HEK293T (cell line): ENCODE data around the gene PTPRG.
A peak's percentile ranks its signal among the peaks of the same experiment; 100 is the strongest.

Experiments
- CTCF ChIA-PET: fragments of 350-600 bp; formaldehyde crosslinking; extraction: SDS; loops from one replicate; lab custom pipeline; 2021; ENCODE audit warnings: antibody characterized with exemption, inconsistent platforms; lab: Yijun Ruan, JAX
- POLR2A ChIA-PET: fragments of 350-600 bp; formaldehyde crosslinking; extraction: SDS; loops from one replicate; lab custom pipeline; 2020; ENCODE audit warnings: antibody characterized with exemption, inconsistent platforms; lab: Yijun Ruan, JAX
- DNase-seq: peaks from one replicate; pipeline ENCODE4 v3.0.0; 2012; ENCODE audit warnings: mixed read lengths; ENCODE audit errors: extremely low spot score
- ARNT ChIP-seq: fragments of 450-650 bp; IDR thresholded peaks from 2 replicates; pipeline ENCODE4 v1.6.1; 2017; ENCODE audit warnings: mild to moderate bottlenecking
- BHLHE40 ChIP-seq: fragments of 450-650 bp; IDR thresholded peaks from 2 replicates; pipeline ENCODE4 v1.6.1; 2016; ENCODE audit warnings: mild to moderate bottlenecking, moderate library complexity, borderline replicate concordance
- CTBP1 ChIP-seq: fragments of 450-650 bp; IDR thresholded peaks from 2 replicates; pipeline ENCODE4 v1.6.1; 2016; ENCODE audit warnings: borderline replicate concordance
- ELF4 ChIP-seq: fragments of 450-650 bp; IDR thresholded peaks from 2 replicates; pipeline ENCODE4 v1.6.1; 2017; ENCODE audit warnings: antibody characterized with exemption
- FOXA1 ChIP-seq: fragments of 450-650 bp; IDR thresholded peaks from 2 replicates; pipeline ENCODE4 v1.6.1; 2016; ENCODE audit warnings: mild to moderate bottlenecking
- FOXK2 ChIP-seq: fragments of 450-650 bp; IDR thresholded peaks from 2 replicates; pipeline ENCODE4 v1.6.1; 2016; ENCODE audit warnings: mild to moderate bottlenecking
- FOXM1 ChIP-seq: fragments of 450-650 bp; IDR thresholded peaks from 2 replicates; pipeline ENCODE4 v1.6.1; 2017; ENCODE audit warnings: mild to moderate bottlenecking, borderline replicate concordance
- HDGF ChIP-seq: fragments of 450-650 bp; IDR thresholded peaks from 2 replicates; pipeline ENCODE4 v1.6.1; 2017; ENCODE audit warnings: antibody characterized with exemption, borderline replicate concordance
- L3MBTL2 ChIP-seq: fragments of 450-650 bp; conservative IDR thresholded peaks from 2 replicates; pipeline ENCODE4 v1.6.1; 2016; ENCODE audit warnings: mild to moderate bottlenecking
- LEF1 ChIP-seq: fragments of 450-650 bp; IDR thresholded peaks from 2 replicates; pipeline ENCODE4 v1.6.1; 2017; ENCODE audit warnings: mild to moderate bottlenecking, borderline replicate concordance
- NFRKB ChIP-seq: fragments of 450-650 bp; IDR thresholded peaks from 2 replicates; pipeline ENCODE4 v1.6.1; 2016; ENCODE audit warnings: mild to moderate bottlenecking, moderate library complexity
- SP1 ChIP-seq: fragments of 450-650 bp; IDR thresholded peaks from 2 replicates; pipeline ENCODE4 v1.6.1; 2017
- SUZ12 ChIP-seq: fragments of 450-650 bp; IDR thresholded peaks from 2 replicates; pipeline ENCODE4 v1.6.1; 2016; ENCODE audit warnings: mild to moderate bottlenecking
- TARDBP ChIP-seq: fragments of 450-650 bp; IDR thresholded peaks from 2 replicates; pipeline ENCODE4 v1.6.1; 2016
- ZNF384 ChIP-seq: fragments of 450-650 bp; IDR thresholded peaks from 2 replicates; pipeline ENCODE4 v1.6.1; 2016
- TF ChIP-seq, protein P1 (sequence below): fragments of 450-650 bp; IDR thresholded peaks from 2 replicates; pipeline ENCODE4 v1.6.1; 2016

The PTPRG gene

DNA sequence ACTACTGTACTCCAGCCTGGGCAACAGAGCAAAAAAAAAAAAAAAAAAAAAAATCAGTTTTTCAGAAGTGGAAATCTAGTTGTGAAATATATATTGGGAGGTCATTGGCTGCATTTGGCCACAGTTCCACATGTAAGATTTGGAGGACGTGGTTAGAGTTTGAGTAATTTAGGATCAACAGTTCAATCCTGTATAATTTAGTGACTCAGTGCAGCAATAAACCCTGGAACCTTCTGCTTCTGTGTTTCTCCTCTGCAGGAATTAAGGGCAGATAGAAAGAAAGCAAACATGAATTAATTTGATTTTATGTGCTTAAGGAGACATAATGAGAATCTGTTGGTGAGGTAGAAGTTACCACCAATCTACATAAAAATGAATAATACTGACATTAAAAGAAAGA, 347.0 kb downstream of the PTPRG start:
- ChIA-PET CTCF (no interaction called here), POLR2A (no interaction called here)
- TF ChIP-seq LEF1, result no peak
- TF ChIP-seq NFRKB, result no peak
- no peak for TF ChIP-seq SP1
- TF ChIP-seq TARDBP, result no peak
- 0 out of 2 replicates have a peak, but pooled peaks have one; percentile 2 for TF ChIP-seq ZNF384
- no peak for TF ChIP-seq FOXA1
- TF ChIP-seq, protein P1, sequence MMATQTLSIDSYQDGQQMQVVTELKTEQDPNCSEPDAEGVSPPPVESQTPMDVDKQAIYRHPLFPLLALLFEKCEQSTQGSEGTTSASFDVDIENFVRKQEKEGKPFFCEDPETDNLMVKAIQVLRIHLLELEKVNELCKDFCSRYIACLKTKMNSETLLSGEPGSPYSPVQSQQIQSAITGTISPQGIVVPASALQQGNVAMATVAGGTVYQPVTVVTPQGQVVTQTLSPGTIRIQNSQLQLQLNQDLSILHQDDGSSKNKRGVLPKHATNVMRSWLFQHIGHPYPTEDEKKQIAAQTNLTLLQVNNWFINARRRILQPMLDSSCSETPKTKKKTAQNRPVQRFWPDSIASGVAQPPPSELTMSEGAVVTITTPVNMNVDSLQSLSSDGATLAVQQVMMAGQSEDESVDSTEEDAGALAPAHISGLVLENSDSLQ, result no peak
- TF ChIP-seq FOXK2, result no peak
- TF ChIP-seq CTBP1, result no peak
- no peak for DNase-seq

- TF ChIP-seq TARDBP (no peak), FOXM1 (no peak), FOXK2 (no peak), BHLHE40 (no peak), SP1 (no peak), SUZ12 (no peak), NFRKB (no peak), ZNF384 (no peak), FOXA1 (no peak), L3MBTL2 (no peak)
- ChIA-PET POLR2A (no interaction called here), CTCF (no interaction called here)
- no peak for DNase-seq
Measured at GRCh38 chr3:61910732-61911131, 349.4 kb downstream of the PTPRG start.

GRCh38 chr3:61912158-61912557, 350.8 kb downstream of the PTPRG start:
- DNase-seq, result no peak
- no peak for TF ChIP-seq SUZ12
- TF ChIP-seq NFRKB, result no peak
- no peak for TF ChIP-seq LEF1
- no peak for TF ChIP-seq FOXA1
- TF ChIP-seq SP1, result no peak
- no peak for TF ChIP-seq ZNF384
- TF ChIP-seq FOXK2, result no peak
- no peak for TF ChIP-seq ARNT
- TF ChIP-seq, protein P1, result no peak
- no peak for TF ChIP-seq TARDBP
- no peak for TF ChIP-seq ELF4
- no peak for TF ChIP-seq FOXM1
- no peak for TF ChIP-seq L3MBTL2
- TF ChIP-seq CTBP1, result no peak
- TF ChIP-seq BHLHE40, result no peak
- TF ChIP-seq HDGF, result no peak
- ChIA-PET POLR2A (no interaction called here), CTCF (no interaction called here)

- DNase-seq, result no peak
- TF ChIP-seq CTBP1 (no peak), FOXK2 (no peak), SUZ12 (no peak), TARDBP (no peak), FOXA1 (no peak), FOXM1 (no peak), ARNT (no peak), ZNF384 (no peak), HDGF (no peak), L3MBTL2 (no peak), SP1 (no peak), NFRKB (no peak), BHLHE40 (no peak)
- TF ChIP-seq, protein P1, result no peak
- POLR2A ChIA-PET, result no interaction called here
- CTCF ChIA-PET, result no interaction called here
Measured at GRCh38 chr3:61913701-61914100, 352.3 kb downstream of the PTPRG start.

DNA sequence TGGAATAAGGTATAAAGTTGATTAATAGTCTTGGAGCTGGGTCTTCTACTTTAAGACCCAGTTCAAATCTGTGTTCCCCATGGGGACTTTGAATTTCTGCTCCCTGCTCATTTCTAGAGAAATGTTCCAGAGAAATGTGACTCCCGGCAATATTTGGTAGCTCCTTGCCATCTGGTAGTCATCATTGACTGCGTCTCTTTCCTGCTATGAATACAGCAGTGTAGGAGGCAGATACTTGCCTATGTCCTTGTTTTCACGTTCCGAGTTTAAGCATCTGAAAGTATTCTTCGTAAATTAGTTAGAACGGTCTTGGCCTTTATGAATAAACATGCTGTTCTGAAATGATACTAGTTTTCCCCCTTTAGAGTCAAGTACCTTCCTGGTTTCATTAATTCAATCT, 352.9 kb downstream of the PTPRG start:
- ChIA-PET POLR2A (no interaction called here), CTCF (no interaction called here)
- DNase-seq, result no peak
- TF ChIP-seq SUZ12 (no peak), FOXA1 (no peak), BHLHE40 (no peak), L3MBTL2 (no peak), LEF1 (no peak), CTBP1 (no peak), ARNT (no peak), ELF4 (no peak), HDGF (no peak), SP1 (no peak), TARDBP (no peak), ZNF384 (no peak), FOXK2 (no peak), NFRKB (no peak), FOXM1 (no peak)
- TF ChIP-seq, protein P1, result no peak

DNA sequence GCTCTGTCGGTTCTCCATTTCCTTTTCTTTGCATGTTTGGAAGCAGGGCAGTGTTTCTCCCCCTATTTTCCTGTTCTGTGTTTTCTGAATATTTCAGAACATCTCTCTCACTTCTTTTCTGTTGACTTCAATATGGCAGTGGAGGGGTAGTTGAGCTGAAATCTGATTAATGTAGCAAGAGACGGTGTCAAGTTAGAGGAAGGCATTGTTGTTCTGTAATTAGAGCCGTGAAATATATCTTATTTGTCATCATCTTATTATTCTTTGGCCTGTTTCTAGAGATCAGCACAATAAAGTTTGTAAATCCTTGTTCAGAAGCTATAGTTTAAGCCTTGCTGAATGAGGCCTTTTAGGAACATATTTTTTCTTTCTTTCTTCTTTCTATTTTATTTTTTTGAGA, 353.9 kb downstream of the PTPRG start:
- ChIA-PET CTCF (interaction anchor here (0.6 kb wide), 1 partner anchor 105 kb away, joined by 4 read pairs; no protein-coding TSS in a partner anchor), POLR2A (no interaction called here)
- no peak for TF ChIP-seq L3MBTL2
- TF ChIP-seq HDGF, result no peak
- TF ChIP-seq ELF4, result no peak
- no peak for TF ChIP-seq CTBP1
- no peak for TF ChIP-seq BHLHE40
- TF ChIP-seq FOXK2, result no peak
- no peak for TF ChIP-seq TARDBP
- no peak for TF ChIP-seq NFRKB
- no peak for TF ChIP-seq ZNF384
- TF ChIP-seq FOXM1, result no peak
- TF ChIP-seq, protein P1, result no peak
- no peak for TF ChIP-seq ARNT
- TF ChIP-seq LEF1, result no peak
- no peak for TF ChIP-seq SP1
- TF ChIP-seq FOXA1, result no peak
- no peak for DNase-seq
